Measurements from ENCODE around the gene LRRC23. TPM values are rescaled to one million over a fixed set of nuclear protein-coding genes. Genes with fewer than 3 reads are reported as not detected.
"Not testable (repeated sequence)": the region's sequence is repeated elsewhere in the genome, so short reads cannot be mapped to it uniquely, and the experiment has no call there.

The LRRC23 gene
- polyA plus RNA-seq, 1 donor from 2014 or later, result 4.9 TPM

GRCh38 chr12:6908141-6908540, 3.5 kb downstream of the LRRC23 start:
- H3K36me3 Mint-ChIP-seq, H3K4me3 Mint-ChIP-seq, H3K27me3 Mint-ChIP-seq, H3K9me3 Mint-ChIP-seq, H3K4me1 Mint-ChIP-seq: not testable (repeated sequence)
- peak overlapping the region in 1 of 3 donors; percentile 82 for H3K27ac Mint-ChIP-seq

- Mint-ChIP-seq H3K4me1 (peaks cover 3 to 7% (median 4%) of the 10 kb centered on the region in 3 donors), H3K36me3 (no peaks in the 10 kb centered on the region), H3K9me3 (no peaks in the 10 kb centered on the region), H3K27me3 (no peaks in the 10 kb centered on the region), H3K27ac (peak overlapping the region in 1 of 3 donors; percentile 31), H3K4me3 (no peak overlapping the region)
Measured at GRCh38 chr12:6909421-6910145, 5.0 kb downstream of the LRRC23 start.

- peak overlapping the region in 1 of 3 donors; percentile 82 for H3K27ac Mint-ChIP-seq
- H3K27me3 Mint-ChIP-seq, result peaks cover 4% of the 10 kb centered on the region
- peaks cover 9 to 13% (median 10%) of the 10 kb centered on the region in 3 donors for H3K4me1 Mint-ChIP-seq
- H3K4me3 Mint-ChIP-seq, result peak overlapping the region in 3 of 4 donors; percentile 67 to 93 (median 81)
- peaks cover 1% of the 10 kb centered on the region for H3K36me3 Mint-ChIP-seq
- H3K9me3 Mint-ChIP-seq, result no peaks in the 10 kb centered on the region
Measured at GRCh38 chr12:6912164-6912935, 7.7 kb downstream of the LRRC23 start.

GRCh38 chr12:6914246-6914946, 9.8 kb downstream of the LRRC23 start, which contains the start of gene ENO2:
Gene ENO2 (plus strand): TSS chr12:6914580. CDS start chr12:6915833, 1,253 bp downstream.
- peak within 1 kb of the TSS; percentile 82 to 95 (median 92) for H3K27ac Mint-ChIP-seq
- peaks cover 1% of the 10 kb centered on the region for H3K36me3 Mint-ChIP-seq
- H3K9me3 Mint-ChIP-seq, result no peaks in the 10 kb centered on the region
- H3K4me3 Mint-ChIP-seq, result peak within 1 kb of the TSS; percentile 90 to 99 (median 94)
- H3K4me1 Mint-ChIP-seq, result peaks cover 9 to 14% (median 14%) of the 10 kb centered on the region in 3 donors
- peaks cover 4% of the 10 kb centered on the region for H3K27me3 Mint-ChIP-seq

- Mint-ChIP-seq H3K4me3 (peak overlapping the region; percentile 90 to 99 (median 94)), H3K27me3 (peaks cover 4% of the 10 kb centered on the region), H3K27ac (peak overlapping the region; percentile 82 to 95 (median 92)), H3K36me3 (peaks cover 1% of the 10 kb centered on the region), H3K9me3 (no peaks in the 10 kb centered on the region), H3K4me1 (peaks cover 12 to 21% (median 18%) of the 10 kb centered on the region in 3 donors)
Measured at GRCh38 chr12:6914947-6915788, 10.5 kb downstream of the LRRC23 start.

- H3K4me3 Mint-ChIP-seq, result peak overlapping the region; percentile 57 to 99 (median 94)
- H3K36me3 Mint-ChIP-seq, result peaks cover 1% of the 10 kb centered on the region
- H3K4me1 Mint-ChIP-seq, result peaks cover 12 to 21% (median 18%) of the 10 kb centered on the region in 3 donors
Measured at GRCh38 chr12:6915789-6916285, 11.2 kb downstream of the LRRC23 start.

GRCh38 chr12:6916426-6917200, 12.0 kb downstream of the LRRC23 start:
- Mint-ChIP-seq H3K27ac (peak overlapping the region in 2 of 3 donors; percentile 45 to 59), H3K27me3 (peaks cover 4% of the 10 kb centered on the region), H3K4me1 (peaks cover 12 to 21% (median 21%) of the 10 kb centered on the region in 3 donors), H3K9me3 (no peaks in the 10 kb centered on the region), H3K4me3 (peak overlapping the region in 1 of 4 donors; percentile 34), H3K36me3 (peaks cover 1% of the 10 kb centered on the region)

More at GRCh38 chr12:6915789-6916285, 11.2 kb downstream of the LRRC23 start:
- Mint-ChIP-seq H3K9me3 (no peaks in the 10 kb centered on the region), H3K27ac (peak overlapping the region in 1 of 3 donors; percentile 45), H3K27me3 (peaks cover 4% of the 10 kb centered on the region)

GRCh38 chr12:6917491-6918231, 13.0 kb downstream of the LRRC23 start:
- H3K4me3 Mint-ChIP-seq, result peak overlapping the region in 1 of 4 donors; percentile 78
- H3K27me3 Mint-ChIP-seq, result peaks cover 4% of the 10 kb centered on the region
- no peaks in the 10 kb centered on the region for H3K9me3 Mint-ChIP-seq
- H3K36me3 Mint-ChIP-seq, result peaks cover 1% of the 10 kb centered on the region
- peaks cover 22 to 31% (median 22%) of the 10 kb centered on the region in 3 donors for H3K4me1 Mint-ChIP-seq
- H3K27ac Mint-ChIP-seq, result no peak overlapping the region

- peaks cover 1% of the 10 kb centered on the region for H3K36me3 Mint-ChIP-seq
- H3K4me3 Mint-ChIP-seq, result peak overlapping the region in 1 of 4 donors; percentile 42
- H3K27ac Mint-ChIP-seq, result no peak overlapping the region
- no peaks in the 10 kb centered on the region for H3K9me3 Mint-ChIP-seq
- H3K27me3 Mint-ChIP-seq, result peaks cover 4% of the 10 kb centered on the region
- H3K4me1 Mint-ChIP-seq, result peaks cover 30 to 44% (median 35%) of the 10 kb centered on the region in 3 donors
Measured at GRCh38 chr12:6919588-6919987, 15.0 kb downstream of the LRRC23 start.

GRCh38 chr12:6921539-6921938, 16.9 kb downstream of the LRRC23 start:
- H3K4me3 Mint-ChIP-seq, result peak overlapping the region in 1 of 4 donors; percentile 55
- H3K36me3 Mint-ChIP-seq, result peaks cover 1% of the 10 kb centered on the region
- no peaks in the 10 kb centered on the region for H3K27me3 Mint-ChIP-seq
- H3K27ac Mint-ChIP-seq, result peak overlapping the region in 2 of 3 donors; percentile 64 to 89
- H3K9me3 Mint-ChIP-seq, result no peaks in the 10 kb centered on the region
- H3K4me1 Mint-ChIP-seq, result peaks cover 27 to 38% (median 36%) of the 10 kb centered on the region in 3 donors

GRCh38 chr12:6921996-6922946, 17.6 kb downstream of the LRRC23 start:
- H3K4me1 Mint-ChIP-seq, result peaks cover 27 to 43% (median 36%) of the 10 kb centered on the region in 3 donors
- no peaks in the 10 kb centered on the region for H3K27me3 Mint-ChIP-seq

More at GRCh38 chr12:6921996-6922946, 17.6 kb downstream of the LRRC23 start:
- Mint-ChIP-seq H3K27ac (peak overlapping the region; percentile 64 to 89 (median 89)), H3K4me3 (peak overlapping the region; percentile 34 to 90 (median 64)), H3K36me3 (no peaks in the 10 kb centered on the region), H3K9me3 (no peaks in the 10 kb centered on the region)
